GM21529 (cell line): Measurements from ENCODE around the gene PHF12.

Source experiments
- ATAC-seq: cut with Tn5 transposase; IDR thresholded peaks from one replicate; pipeline ENCODE4 v1.9.1; 2021; ENCODE audit not compliant: unreplicated experiment

The PHF12 gene

DNA sequence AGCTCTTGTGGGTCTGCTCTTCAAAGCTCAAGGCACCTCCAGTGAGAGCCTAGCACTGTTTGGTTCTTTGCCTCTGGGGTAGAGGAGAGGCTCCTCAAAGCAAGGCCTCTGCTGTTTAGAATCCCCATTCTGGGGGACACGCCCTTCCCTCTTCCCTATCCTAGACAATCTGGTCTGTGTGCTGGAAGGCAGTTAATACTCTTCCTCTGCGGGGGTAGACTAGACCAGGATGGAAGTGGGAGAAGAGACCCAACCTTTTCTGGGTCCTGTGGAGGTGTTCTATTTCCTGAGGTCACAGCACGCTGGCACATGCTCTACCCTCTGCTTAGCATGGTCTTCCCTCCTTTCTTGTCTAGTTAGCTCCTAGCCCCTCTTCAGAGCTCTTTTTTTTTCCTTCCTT, 88.8 kb downstream of the PHF12 start:
- no peak for ATAC-seq

DNA sequence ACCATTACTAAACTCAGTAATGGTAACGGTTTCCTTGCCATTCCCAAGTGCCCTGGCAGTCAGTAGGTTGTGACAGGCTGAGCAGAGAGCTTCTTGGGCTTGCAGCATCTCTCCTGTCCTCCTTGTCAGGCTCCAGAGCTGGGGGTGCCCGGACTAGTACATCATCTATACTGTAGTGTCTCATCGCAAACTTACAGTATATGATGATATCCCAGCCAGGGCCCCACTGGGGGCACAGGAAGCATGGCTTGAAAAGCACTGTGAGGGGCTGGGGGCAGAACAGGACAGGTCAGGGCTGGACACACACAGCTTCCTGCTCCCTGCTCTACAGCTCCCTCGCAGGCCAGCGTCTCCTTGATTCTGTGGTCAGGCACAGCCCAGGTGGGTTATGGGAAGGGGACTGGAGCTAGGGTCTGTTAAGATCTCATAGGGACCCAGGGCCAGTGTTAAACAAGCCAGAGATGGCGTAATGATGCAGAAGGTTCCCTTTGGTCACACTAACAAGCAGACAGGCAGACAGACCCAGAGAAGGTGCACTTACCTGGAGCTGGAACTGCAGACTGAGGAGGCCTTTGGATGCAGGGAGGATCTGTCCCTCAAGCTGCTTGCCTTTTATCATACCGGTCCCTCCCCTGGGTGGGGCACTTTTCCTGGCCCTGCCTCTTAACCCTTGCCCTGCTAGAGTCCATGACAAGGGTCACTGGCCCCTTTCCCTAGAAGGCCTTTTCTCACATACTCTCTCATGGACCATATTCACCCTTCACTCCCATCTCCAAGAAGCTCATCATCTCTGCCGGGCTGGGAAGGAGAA, 89.7 kb downstream of the PHF12 start:
- no peak for ATAC-seq

DNA sequence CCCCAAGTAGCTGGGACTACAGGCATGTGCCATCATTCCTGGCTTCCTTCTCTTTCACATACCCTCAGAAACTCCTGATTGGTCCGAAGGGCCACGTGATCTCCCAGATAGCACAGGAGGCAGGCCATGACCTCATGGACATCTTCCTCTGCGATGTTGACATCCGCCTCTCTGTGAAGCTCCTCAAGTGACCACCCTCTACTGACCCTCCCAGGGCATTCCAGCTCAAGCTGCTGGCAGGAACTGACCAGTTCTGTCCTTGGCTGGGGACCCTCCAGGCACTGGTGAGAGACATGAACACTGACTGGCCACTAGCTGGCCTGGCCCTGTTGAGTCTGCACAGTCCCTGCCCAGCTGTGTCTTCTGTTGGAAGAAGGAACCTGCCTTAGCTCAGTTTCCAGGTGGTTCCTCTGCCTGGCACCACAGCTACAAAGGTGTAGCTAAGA, 90.9 kb downstream of the PHF12 start:
- ATAC-seq, result no peak

DNA sequence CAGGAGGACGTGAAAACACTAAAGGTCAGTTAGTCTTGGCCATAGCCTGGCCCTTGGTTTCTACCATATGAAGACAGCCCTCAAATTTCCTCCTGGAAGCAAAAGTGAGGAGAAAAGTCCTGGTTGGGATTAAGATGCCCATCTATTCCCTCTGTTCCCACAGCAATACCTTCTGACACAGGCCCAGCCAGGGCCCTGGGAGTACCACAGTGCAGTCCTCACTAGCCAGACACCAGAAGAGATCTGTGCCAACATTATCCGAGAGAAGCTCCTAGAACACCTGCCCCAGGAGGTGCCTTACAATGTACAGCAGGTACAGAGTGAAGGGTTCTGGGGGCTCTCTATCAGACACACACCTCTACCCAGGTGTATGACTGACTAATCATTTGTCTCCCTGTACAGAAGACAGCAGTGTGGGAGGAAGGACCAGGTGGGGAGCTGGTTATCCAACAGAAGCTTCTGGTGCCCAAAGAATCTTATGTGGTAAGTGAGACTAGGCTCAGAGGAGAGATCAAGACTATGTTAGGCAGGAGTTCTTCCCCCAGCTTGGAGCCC, 92.4 kb downstream of the PHF12 start:
- ATAC-seq, result no peak

DNA sequence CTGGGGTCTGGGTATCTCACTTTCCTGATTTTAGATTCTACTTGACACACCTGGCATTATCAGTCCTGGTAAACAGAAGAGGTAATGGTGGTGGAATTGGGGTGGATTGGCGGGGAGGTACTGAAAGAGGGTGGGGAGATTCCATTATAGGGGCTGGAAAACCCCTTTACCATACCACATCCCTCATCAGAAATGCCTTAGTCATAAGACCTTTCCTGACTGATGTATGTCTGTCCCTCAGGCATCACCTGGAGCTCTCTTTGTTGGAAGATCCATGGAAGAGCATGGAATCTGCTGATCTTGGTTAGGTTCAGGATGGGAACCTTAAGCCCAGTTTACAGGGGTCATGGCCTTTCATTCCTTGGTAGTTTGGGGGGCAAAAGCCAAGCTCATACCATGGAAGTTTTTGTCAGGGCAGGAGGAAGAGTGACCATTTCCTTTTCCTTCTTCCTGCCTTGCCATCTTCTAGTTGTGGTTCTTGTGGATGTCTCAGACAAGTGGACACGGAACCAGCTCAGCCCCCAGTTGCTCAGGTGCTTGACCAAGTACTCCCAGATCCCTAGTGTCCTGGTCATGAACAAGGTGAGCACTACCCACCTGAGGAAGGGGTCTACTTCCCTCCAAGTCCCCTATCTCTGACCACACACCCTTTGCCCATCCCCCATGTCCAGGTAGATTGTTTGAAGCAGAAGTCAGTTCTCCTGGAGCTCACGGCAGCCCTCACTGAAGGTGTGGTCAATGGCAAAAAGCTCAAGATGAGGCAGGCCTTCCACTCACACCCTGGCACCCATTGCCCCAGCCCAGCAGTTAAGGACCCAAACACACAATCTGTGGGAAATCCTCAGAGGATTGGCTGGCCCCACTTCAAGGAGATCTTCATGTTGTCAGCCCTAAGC, 93.2 kb downstream of the PHF12 start:
- no peak for ATAC-seq

DNA sequence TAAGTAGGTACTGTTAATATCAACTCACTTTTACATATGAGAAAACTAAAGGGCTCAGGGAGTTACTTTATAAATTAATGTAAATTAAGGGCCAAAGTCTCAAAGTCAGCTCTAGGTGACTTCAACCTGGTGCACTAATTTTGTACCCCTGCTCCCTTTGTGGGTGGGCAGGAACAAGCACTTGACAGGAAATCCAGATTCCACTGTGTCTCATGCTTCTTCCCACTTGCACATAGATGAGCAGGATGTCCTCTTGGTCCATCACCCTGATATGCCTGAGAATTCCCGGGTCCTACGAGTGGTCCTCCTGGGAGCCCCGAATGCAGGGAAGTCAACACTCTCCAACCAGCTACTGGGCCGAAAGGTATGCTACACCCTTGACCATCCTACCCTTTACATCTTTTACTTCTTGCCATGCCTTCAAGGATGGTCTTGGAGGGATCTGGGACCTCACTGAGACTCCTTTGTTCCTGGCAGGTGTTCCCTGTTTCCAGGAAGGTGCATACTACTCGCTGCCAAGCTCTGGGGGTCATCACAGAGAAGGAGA, 95.2 kb downstream of the PHF12 start:
- ATAC-seq, result no peak

DNA sequence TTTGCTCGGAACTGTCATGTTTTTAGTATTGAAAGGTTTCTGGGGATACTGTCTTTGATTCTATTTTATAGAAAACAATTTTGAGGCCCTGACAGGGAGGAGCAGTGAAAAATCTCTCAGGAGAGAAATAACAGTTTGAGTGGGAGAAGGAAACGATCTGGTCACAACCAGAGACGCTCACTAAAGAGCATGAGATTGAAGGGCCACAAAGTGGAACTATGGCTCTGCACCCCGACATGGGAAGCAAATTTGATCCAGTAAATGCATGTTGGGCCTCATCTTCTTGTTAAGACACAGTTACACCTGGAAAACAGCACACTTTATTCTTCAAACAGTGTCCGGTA, 96.0 kb downstream of the PHF12 start:
- no peak for ATAC-seq
